ENCODE results near the gene USH1G.

USH1G gene

GRCh38 chr17:74952431-74953133, 29.5 kb upstream of the USH1G start:
- Histone ChIP-seq H3K27ac (ENCODE audit: low read depth, low read length) (no peak overlapping the region), H3K4me2 (ENCODE audit: low read depth, low read length, poor library complexity, severe bottlenecking) (no peak overlapping the region), H3K9me2 (replicated peaks; ENCODE audit: insufficient read depth, low read length) (no peaks in the 10 kb centered on the region), H3F3A (ENCODE audit: insufficient read depth) (no peaks in the 10 kb centered on the region), H3K79me2 (ENCODE audit: insufficient read depth, low read length) (no peaks in the 10 kb centered on the region), H2AFZ (ENCODE audit: low read depth, low read length, severe bottlenecking) (no peak overlapping the region), H3K9me3 (ENCODE audit: insufficient read depth, low read length) (no peaks in the 10 kb centered on the region), H3K4me3 (ENCODE audit: insufficient read depth, low read length, poor library complexity, severe bottlenecking) (no peak overlapping the region), H3K27me3 (ENCODE audit: low read length) (no peaks in the 10 kb centered on the region), H3K36me3 (ENCODE audit: low read length) (no peaks in the 10 kb centered on the region), H3K9ac (ENCODE audit: low read length) (no peak overlapping the region), H4K20me1 (ENCODE audit: low read depth, low read length) (no peaks in the 10 kb centered on the region)
- TF ChIP-seq EZH2phosphoT487 (conservative IDR thresholded peaks at IDR 0.05; ENCODE audit: low read length) (no peak), CTCF (IDR thresholded peaks at IDR 0.05; ENCODE audit: insufficient read depth, low read length, poor library complexity, severe bottlenecking) (no peak)

- Histone ChIP-seq H3K27me3 (ENCODE audit: low read length) (no peaks in the 10 kb centered on the region), H3K79me2 (ENCODE audit: insufficient read depth, low read length) (no peaks in the 10 kb centered on the region), H3K4me3 (ENCODE audit: insufficient read depth, low read length, poor library complexity, severe bottlenecking) (no peak overlapping the region), H3K9me3 (ENCODE audit: insufficient read depth, low read length) (no peaks in the 10 kb centered on the region), H3K27ac (ENCODE audit: low read depth, low read length) (no peak overlapping the region), H2AFZ (ENCODE audit: low read depth, low read length, severe bottlenecking) (no peak overlapping the region), H3F3A (ENCODE audit: insufficient read depth) (no peaks in the 10 kb centered on the region), H4K20me1 (ENCODE audit: low read depth, low read length) (no peaks in the 10 kb centered on the region), H3K36me3 (ENCODE audit: low read length) (no peaks in the 10 kb centered on the region), H3K9me2 (replicated peaks; ENCODE audit: insufficient read depth, low read length) (no peaks in the 10 kb centered on the region), H3K9ac (ENCODE audit: low read length) (no peak overlapping the region), H3K4me2 (ENCODE audit: low read depth, low read length, poor library complexity, severe bottlenecking) (no peak overlapping the region)
- no peak for TF ChIP-seq EZH2phosphoT487 (conservative IDR thresholded peaks at IDR 0.05; ENCODE audit: low read length)
- TF ChIP-seq CTCF (IDR thresholded peaks at IDR 0.05; ENCODE audit: insufficient read depth, low read length, poor library complexity, severe bottlenecking): no peak
Measured at GRCh38 chr17:74951680-74952421, 28.8 kb upstream of the USH1G start.

GRCh38 chr17:74951065-74951464, 28.0 kb upstream of the USH1G start:
- Histone ChIP-seq H3K9ac (ENCODE audit: low read length) (no peak overlapping the region), H3F3A (ENCODE audit: insufficient read depth) (no peaks in the 10 kb centered on the region), H3K36me3 (ENCODE audit: low read length) (no peaks in the 10 kb centered on the region), H3K27me3 (ENCODE audit: low read length) (no peaks in the 10 kb centered on the region), H3K27ac (ENCODE audit: low read depth, low read length) (no peak overlapping the region), H3K9me2 (replicated peaks; ENCODE audit: insufficient read depth, low read length) (no peaks in the 10 kb centered on the region), H3K4me3 (ENCODE audit: insufficient read depth, low read length, poor library complexity, severe bottlenecking) (no peak overlapping the region), H2AFZ (ENCODE audit: low read depth, low read length, severe bottlenecking) (no peak overlapping the region), H4K20me1 (ENCODE audit: low read depth, low read length) (no peaks in the 10 kb centered on the region), H3K4me2 (ENCODE audit: low read depth, low read length, poor library complexity, severe bottlenecking) (no peak overlapping the region), H3K79me2 (ENCODE audit: insufficient read depth, low read length) (no peaks in the 10 kb centered on the region), H3K9me3 (ENCODE audit: insufficient read depth, low read length) (no peaks in the 10 kb centered on the region)
- TF ChIP-seq EZH2phosphoT487 (conservative IDR thresholded peaks at IDR 0.05; ENCODE audit: low read length) (no peak), CTCF (IDR thresholded peaks at IDR 0.05; ENCODE audit: insufficient read depth, low read length, poor library complexity, severe bottlenecking) (no peak)
